ENCODE measurements around the gene PPP1R37.

Gene PPP1R37

DNA sequence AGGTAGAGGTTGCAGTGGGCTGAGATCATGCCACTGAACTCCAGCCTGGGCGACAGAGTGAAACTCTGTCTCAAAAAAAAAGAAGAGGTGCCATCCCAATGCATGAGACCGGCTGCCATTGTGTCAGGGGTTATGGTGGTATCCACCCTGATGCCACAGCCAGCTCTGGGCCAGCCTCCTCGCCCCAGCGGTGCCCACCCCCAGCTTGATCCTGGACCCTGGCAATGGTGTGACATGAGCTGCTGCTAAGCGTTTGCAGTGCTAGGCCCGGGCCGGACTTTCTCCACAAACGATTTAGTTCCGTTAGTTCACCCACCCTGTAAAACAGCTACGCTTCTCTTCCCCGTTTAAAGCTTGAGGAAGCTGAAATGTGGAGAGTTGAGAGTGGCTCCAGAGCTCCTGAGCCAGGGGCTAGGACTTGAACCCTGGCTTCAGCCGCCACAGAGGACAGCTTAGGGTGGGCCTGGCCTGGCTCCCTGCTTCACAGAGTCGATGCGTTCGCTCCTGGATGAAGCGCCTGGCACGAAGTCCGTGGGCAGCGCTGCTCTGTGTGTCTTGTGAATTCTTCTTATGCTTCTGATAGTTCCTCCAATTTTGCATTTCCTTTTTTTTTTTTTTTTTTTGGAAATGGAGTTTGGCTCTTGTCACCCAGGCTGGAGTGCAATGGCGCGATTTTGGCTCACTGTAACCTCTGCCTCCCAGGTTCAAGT lies 42.4 kb downstream of the PPP1R37 start:
- in situ Hi-C loops (cut with MboI; ENCODE audit: low sequenced_read_pairs): no loop called here

DNA sequence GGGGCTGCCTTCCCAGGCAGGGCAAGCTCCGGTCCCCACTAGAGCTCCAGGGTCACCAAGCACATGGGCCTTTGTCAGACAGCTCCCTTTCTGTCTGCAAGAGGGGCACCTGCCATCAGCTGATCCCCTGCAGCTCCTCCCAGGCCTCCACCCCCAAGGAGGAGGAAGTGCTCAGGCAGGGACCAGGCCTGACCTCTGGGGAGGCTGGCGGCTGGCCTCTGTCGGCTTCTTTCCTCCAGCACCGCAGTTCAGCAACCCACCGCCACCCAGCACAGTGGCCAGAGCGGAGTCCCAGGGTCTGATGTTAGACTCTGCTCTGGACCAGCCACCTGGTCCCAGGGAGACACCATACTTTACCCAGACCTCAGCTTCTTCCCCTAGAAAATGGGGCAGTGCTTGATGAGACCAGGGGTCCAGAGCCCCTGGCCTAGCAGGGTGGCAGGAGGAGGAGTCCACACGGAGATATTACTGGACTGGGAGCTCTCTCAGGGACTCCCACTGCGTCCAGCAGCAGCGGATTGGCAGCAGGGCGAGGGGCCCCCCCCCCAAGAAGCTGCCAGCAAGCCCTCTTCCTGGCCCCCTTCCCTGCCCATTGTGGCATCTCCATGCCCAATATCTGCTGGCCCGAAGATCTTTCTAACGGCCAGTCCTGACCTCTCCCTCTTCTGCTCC lies 43.7 kb downstream of the PPP1R37 start:
- in situ Hi-C loops (cut with MboI; ENCODE audit: low sequenced_read_pairs): no loop called here

DNA sequence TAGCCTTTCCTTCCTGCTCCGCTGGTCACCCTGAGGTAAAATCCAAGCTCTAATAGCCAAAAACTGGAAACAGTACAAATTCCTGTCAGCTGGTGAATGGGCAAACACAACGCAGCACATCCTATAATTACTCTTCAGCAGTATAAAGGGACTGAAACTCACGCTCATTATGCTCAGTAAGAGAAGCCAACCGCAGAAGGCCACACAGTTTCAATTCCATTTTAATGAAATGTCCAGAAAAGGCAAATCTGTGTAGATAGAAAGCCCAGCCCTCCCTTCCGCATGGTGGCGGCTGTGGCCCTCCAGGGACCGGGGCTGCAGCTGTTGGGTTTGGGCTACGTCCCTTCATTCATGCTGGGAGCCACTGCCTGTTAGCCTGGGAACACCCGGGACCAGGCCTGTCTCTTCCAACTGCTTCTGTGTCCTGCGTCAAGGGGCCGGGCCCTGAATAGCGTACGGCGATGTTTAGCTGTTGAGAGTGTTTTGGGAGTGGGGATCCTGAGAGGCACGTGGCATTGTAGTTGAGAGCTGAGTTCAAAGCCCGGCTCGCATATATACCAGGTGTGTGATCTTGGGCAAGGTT lies 44.3 kb downstream of the PPP1R37 start:
- in situ Hi-C loops (cut with MboI; ENCODE audit: low sequenced_read_pairs): no loop called here

- in situ Hi-C loops (cut with MboI; ENCODE audit: low sequenced_read_pairs): no loop called here
These were observed 45.3 kb downstream of the PPP1R37 start for GRCh38 chr19:45138303-45138751.

- in situ Hi-C loops (cut with MboI; ENCODE audit: low sequenced_read_pairs): no loop called here
These were observed 46.5 kb downstream of the PPP1R37 start for GRCh38 chr19:45139286-45140143.

DNA sequence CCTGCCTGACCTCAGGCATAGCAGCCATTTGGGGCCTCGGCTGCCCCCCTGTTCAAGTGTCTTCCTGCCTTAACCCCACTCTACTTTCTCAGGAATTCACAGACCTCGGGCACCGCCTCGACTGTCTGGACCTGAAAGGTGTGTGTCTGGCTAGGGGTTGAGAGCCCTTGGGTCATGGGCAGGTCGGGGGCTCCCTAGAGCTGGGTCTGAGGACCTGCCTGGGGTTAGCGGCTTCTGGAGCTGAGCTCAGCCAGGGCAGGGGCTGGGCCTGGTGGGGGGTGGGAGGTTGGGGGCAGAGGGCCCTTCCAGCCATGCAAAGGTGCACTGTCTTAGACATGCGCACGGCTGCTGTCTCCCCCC lies 47.1 kb downstream of the PPP1R37 start:
- in situ Hi-C loops (cut with MboI; ENCODE audit: low sequenced_read_pairs): no loop called here

DNA sequence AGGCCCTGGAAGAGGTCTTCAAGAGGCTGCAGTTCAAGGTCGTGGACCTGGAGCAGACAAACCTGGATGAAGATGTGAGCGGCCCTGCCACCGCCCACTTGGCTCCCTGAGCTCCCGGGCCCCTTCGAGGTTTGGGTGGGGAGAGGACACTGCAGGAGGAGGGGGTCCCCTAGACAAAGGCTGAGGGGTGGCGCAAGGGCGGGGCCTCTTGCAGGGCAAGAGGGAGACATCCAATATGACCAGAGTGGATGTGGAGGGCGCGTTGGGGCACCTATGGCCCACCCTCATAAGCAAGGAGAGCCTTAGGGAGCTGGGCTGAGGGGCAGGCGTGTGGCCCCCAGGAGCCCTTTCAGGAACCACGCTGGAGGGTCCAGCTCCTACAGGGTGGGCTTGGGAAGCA lies 47.6 kb downstream of the PPP1R37 start:
- in situ Hi-C loops (cut with MboI; ENCODE audit: low sequenced_read_pairs): no loop called here

DNA sequence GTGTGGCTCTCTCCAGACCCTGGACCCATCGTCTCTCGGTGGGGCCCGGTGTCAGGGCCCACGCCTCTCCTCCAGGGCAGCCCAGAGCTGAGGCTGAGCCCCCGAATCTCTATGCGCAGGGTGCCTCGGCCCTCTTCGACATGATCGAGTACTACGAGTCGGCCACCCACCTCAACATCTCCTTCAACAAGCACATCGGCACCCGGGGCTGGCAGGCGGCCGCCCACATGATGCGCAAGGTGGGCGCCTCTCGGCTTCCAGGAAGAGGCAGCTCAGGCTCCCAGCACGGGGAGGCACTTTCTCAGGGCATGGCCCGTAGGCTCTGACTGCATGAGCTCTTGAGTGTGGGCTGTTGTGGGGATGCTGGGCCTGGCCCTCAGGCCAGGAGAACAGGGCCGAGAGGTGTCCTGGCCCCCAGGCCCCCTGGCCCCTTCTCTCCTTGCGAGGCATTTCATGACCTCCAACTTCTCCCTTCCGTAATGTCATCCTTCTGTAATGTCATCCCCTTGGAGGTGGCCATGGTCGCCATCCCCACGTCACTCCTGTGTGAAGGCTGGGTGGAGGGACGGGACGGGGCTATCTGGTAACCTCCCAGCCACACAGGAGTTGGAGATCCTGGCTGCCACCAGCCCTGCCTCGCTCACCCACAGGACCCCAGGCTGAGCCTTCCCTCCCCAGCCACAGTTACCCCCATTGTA lies 48.4 kb downstream of the PPP1R37 start:
- in situ Hi-C loops (cut with MboI; ENCODE audit: low sequenced_read_pairs): no loop called here

GRCh38 chr19:45142016-45142725 lies 49.2 kb downstream of the PPP1R37 start:
- in situ Hi-C loops (cut with MboI; ENCODE audit: low sequenced_read_pairs): no loop called here

DNA sequence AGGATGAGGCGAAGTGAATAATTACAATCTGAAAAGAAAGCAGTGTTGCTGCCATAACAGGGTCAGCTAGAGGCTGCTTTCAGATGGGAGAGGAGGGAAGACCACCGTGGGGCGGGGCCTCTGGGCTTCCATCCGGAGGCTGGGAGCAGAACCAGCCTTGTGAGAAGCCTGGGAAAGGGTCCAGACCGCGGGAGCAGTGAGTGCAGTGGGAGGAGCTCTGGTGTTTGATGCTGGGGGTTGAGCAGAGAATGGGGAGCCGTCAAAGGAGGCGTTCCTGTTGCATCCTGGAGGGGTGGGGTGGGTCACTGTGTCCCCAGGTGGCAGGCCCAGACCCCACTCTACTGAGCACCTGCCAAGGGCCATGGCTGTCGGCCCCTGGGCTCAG lies 49.7 kb downstream of the PPP1R37 start:
- in situ Hi-C loops (cut with MboI; ENCODE audit: low sequenced_read_pairs): no loop called here

GRCh38 chr19:45144431-45145269 lies 51.7 kb downstream of the PPP1R37 start:
- in situ Hi-C loops (cut with MboI; ENCODE audit: low sequenced_read_pairs): no loop called here

DNA sequence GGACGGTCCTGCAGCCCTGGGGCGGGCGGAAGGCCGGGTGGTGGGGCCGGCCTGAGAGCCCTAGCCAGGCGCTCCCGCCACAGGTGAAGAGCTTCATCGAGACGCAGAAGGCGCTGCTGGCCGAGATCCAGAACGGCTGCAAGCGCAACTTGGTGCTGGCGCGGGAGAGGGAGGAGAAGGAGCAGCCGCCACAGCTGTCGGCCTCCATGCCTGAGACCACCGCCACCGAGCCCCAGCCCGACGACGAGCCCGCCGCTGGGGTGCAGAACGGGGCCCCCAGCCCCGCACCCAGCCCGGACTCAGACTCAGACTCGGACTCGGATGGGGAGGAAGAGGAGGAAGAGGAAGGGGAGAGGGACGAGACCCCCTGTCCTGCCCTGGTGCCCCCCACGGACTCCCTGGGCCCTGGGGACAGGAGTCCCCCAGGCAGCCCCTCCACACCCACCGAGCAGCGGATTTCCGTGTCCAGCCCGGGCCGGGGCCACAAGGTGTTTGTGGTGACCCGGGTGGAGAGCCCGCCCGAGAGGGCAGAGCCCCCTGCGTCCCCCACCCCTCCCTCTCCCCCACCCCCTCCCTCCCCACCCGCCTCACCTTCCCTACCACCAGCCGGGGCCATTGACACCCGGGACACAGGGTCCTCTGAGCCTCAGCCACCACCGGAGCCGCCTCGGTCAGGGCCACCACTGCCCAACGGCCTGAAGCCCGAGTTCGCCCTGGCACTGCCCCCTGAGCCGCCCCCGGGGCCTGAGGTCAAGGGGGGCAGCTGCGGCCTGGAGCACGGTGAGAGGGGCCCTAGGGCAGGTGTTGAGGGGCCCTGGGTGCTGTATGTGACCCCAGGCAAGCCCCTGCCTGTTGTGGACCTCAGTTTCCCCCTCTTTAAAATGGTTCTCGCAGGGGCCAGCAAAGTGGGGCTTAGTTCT lies 52.6 kb downstream of the PPP1R37 start:
- in situ Hi-C loops (cut with MboI; ENCODE audit: low sequenced_read_pairs): no loop called here

DNA sequence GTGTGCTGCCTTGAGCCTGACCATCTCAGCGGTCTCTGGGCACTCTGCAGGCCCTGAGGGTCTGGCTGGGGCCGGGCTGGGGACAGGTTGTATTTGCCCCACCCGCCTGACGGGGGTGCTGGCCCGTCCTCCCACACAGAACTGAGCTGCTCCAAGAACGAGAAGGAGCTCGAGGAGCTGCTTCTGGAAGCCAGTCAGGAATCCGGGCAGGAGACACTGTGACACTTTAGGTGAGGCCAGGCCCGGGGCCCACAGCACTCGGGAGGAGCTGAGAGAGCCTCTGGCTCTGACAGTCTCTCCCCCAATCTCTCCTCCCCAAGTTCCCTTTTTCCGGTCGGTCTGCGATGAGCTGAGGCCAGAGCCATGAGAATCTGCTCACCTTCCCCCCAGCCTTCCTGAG lies 53.3 kb downstream of the PPP1R37 start:
- in situ Hi-C loops (cut with MboI; ENCODE audit: low sequenced_read_pairs): no loop called here

DNA sequence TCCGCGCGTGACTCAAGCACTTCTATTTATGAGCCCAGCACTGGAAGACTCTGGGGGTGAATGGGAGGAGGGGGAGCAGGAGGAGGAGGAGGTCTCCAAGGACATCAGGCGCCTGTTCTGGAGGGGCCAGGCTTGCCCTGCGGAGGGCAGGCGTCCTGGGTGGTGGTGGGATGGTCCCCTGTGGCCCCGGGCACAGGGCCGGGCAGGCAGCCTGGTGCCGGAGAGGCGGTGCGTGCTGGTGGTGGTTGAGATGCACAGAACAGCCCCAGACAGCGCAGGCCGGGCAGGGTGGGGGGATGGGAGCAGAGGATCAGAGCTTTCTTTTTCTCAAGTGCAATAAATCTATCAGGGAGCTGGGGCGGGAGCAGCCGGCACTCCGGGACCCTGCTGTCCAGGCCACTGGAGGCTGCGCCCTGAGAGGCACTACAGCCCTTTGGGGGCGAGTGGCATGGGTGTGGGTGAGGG lies 53.8 kb downstream of the PPP1R37 start:
- in situ Hi-C loops (cut with MboI; ENCODE audit: low sequenced_read_pairs): no loop called here

DNA sequence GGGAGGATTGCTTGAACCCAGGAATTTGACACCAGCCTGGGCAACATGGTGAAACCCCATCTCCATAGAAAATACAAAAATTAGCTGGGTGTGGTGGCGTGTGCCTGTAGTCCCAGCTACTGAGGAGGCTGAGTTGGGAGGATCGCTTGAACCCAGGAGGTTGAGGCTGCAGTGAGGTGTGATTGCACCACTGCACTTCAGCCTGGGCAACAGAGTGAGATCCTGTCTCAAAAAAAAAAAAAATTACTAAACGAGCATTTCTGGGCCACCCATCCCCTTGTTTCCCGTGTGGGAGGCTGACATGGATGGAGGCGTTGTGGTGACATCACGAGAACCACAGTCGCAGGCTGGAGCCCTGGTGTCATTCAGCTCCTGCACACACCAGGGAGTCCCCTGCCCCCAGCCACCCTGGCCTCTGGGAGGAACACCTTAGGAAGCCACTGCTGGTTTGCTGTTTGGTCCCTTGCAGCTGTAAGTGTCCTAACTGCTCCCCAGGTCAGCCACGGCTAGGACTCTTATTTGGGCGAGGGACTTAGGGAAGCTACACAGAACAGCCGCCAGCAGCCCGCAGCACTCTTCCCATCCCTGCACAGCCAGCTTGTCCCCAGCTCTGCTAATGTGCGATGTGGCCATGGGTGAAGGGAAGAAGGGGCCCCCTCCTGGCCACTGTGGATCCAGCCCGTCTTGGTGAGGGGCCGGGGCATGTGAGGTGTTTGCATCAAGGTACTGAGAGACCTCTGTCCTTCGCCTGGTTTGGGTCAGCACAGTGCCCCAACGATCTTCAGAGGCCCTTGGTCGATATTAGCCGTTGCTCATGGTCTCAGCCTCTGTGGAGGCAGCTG lies 55.1 kb downstream of the PPP1R37 start:
- in situ Hi-C loops (cut with MboI; ENCODE audit: low sequenced_read_pairs): no loop called here

DNA sequence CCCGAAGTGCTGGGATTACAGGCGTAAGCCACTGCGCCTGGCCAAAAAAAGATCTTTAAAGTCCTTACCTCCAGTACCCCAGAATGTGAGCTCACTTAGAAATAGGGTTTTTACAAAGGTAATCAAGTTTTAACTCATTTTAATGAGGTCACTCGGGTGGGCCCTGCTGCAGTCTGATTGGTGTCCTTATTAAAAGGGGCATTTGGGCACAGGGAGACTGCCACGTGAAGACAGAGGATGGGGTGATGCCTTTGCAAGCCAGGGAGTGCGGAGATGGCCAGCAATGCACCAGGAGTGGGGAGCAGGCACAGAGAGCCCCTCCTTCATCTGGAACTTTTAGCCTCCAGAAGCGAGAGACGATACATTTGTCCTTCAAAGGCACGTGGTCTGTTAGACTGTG lies 56.1 kb downstream of the PPP1R37 start:
- in situ Hi-C loops (cut with MboI; ENCODE audit: low sequenced_read_pairs): no loop called here

DNA sequence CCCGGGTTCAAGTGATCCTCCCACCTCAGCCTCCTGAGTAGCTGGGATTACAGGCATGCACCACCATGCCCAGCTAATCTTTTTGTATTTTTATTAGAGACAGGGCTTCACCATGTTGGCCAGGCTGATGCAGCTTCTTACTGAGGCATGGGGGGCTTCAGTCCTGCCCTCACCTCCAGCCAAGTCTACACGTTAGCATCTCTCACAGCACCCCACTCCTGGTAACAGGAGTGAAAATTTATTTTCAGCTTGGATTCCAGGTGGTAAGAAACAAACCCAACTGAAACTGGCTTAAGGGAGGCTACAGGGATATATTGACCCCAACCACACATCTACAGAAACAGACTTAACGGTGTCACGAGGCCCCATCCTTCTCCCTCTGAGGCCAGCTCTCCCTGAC lies 57.2 kb downstream of the PPP1R37 start:
- in situ Hi-C loops (cut with MboI; ENCODE audit: low sequenced_read_pairs): no loop called here
